A549 (cell line): ENCODE measurements around the gene SYTL2. TPM values are rescaled to one million over a fixed set of nuclear protein-coding genes. Genes with fewer than 3 reads are reported as not detected.
A peak's percentile ranks its signal among the peaks of the same experiment; 100 is the strongest.

Experiments
- ATAC-seq, 2 experiments: fragments of 200-7000 bp in 1 of 2; fragments of >200 bp in 1 of 2; cut with Nextera tagmentation in 1 of 2; cut with Tn5 transposase in 1 of 2; 3 replicates each; pipeline versions ENCODE4 v1.8.0 to v1.9.1; 2018 to 2020; ENCODE audit warnings: mild to moderate bottlenecking in 1 of 2, moderate library complexity in 1 of 2
- CTCF ChIA-PET: fragments of 300-600 bp; sonication (Branson Sonifier 250); formaldehyde crosslinking; extraction: SDS; loops from one replicate; lab custom pipeline; 2021; ENCODE audit warnings: antibody characterized with exemption, inconsistent platforms; lab: Yijun Ruan, JAX
- POLR2A ChIA-PET: fragments of 350-600 bp; formaldehyde crosslinking; extraction: SDS; loops from one replicate; lab custom pipeline; 2021; ENCODE audit warnings: antibody characterized with exemption, inconsistent platforms; lab: Yijun Ruan, JAX
- DNase-seq, 2 experiments: peaks; one replicate each; pipeline versions ENCODE4 v3.0.0 to v3.0.0-alpha.2; 2011 to 2016; ENCODE audit warnings: low read depth in 1 of 2, low spot score in 1 of 2
- FAIRE-seq: peaks from 2 replicates; lab custom pipeline; 2011; peaks lifted over from hg19 to GRCh38; lab: Jason Lieb, UNC
- H3K27ac ChIP-seq, 2 experiments: fragments of >200 bp; sonication (Bioruptor Twin); formaldehyde crosslinking; 3 replicates each; pipeline ENCODE4 v1.5.1; 2016 to 2017
- H3K4me1 ChIP-seq: fragments of >200 bp; sonication (Bioruptor Twin); formaldehyde crosslinking; 3 replicates; pipeline ENCODE4 v1.6.1; 2016
- H3K4me2 ChIP-seq: fragments of >200 bp; sonication (Bioruptor Twin); formaldehyde crosslinking; 3 replicates; pipeline ENCODE4 v1.6.1; 2016
- H3K4me3 ChIP-seq: fragments of >200 bp; sonication (Bioruptor Twin); formaldehyde crosslinking; 3 replicates; pipeline ENCODE4 v1.5.1; 2016
- H3K9me3 ChIP-seq: fragments of >200 bp; sonication (Bioruptor Twin); formaldehyde crosslinking; 3 replicates; pipeline ENCODE4 v1.6.1; 2016
- CBX2 ChIP-seq: fragments of 200-600 bp; sonication (generic); IDR thresholded peaks from 2 replicates; pipeline ENCODE4 v1.6.1; 2016; ENCODE audit warnings: low read depth, mild to moderate bottlenecking, borderline replicate concordance
- CBX8 ChIP-seq: fragments of 200-600 bp; sonication (generic); IDR thresholded peaks from 2 replicates; pipeline ENCODE4 v1.6.1; 2016
- ESRRA ChIP-seq: fragments of 150-350 bp; IDR thresholded peaks from 2 replicates; pipeline ENCODE4 v1.6.1; 2014; ENCODE audit warnings: mild to moderate bottlenecking, low read length, borderline replicate concordance
- FOSB ChIP-seq: fragments of 250-450 bp; sonication (Bioruptor Pico); IDR thresholded peaks from 2 replicates; pipeline ENCODE4 v1.5.0; 2020; ENCODE audit warnings: mild to moderate bottlenecking, moderate library complexity
- FOSL2 ChIP-seq, 2 experiments: fragments of 450-650 bp in 1 of 2; fragments of >200 bp in 1 of 2; sonication (Bioruptor Twin) in 1 of 2; formaldehyde crosslinking; IDR thresholded peaks; 2 replicates each; pipeline versions ENCODE4 v1.5.0 to v1.6.1; 2016 to 2020; ENCODE audit warnings: mild to moderate bottlenecking in 1 of 2, moderate library complexity in 1 of 2
- HOXB13 ChIP-seq: fragments of 250-450 bp; sonication (Bioruptor Pico); IDR thresholded peaks from 2 replicates; pipeline ENCODE4 v1.5.0; 2020; ENCODE audit warnings: low read depth, mild to moderate bottlenecking, moderate library complexity
- HOXB5 ChIP-seq: fragments of 250-450 bp; sonication (Bioruptor Pico); IDR thresholded peaks from 2 replicates; pipeline ENCODE4 v1.5.0; 2020; ENCODE audit warnings: mild to moderate bottlenecking, moderate library complexity
- MAX ChIP-seq: IDR thresholded peaks from 2 replicates; pipeline ENCODE4 v1.6.1; 2012
- MAZ ChIP-seq: fragments of 150-350 bp; IDR thresholded peaks from 2 replicates; pipeline ENCODE4 v1.6.1; 2014; ENCODE audit warnings: antibody characterized with exemption, low read depth, low read length, borderline replicate concordance
- MYC ChIP-seq: IDR thresholded peaks from 2 replicates; pipeline ENCODE4 v1.6.1; 2012; ENCODE audit warnings: mild to moderate bottlenecking, inconsistent platforms, low read length, improper control_type of control experiment, borderline replicate concordance
- NFE2L2 ChIP-seq: fragments of 150-350 bp; conservative IDR thresholded peaks from 2 replicates; pipeline ENCODE4 v1.6.1; 2014; ENCODE audit warnings: low read length
- PHF8 ChIP-seq: fragments of 200-600 bp; sonication (generic); IDR thresholded peaks from 2 replicates; pipeline ENCODE4 v1.6.1; 2016; ENCODE audit warnings: low read depth, mild to moderate bottlenecking, antibody characterized with exemption, moderate library complexity, borderline replicate concordance
- RARB ChIP-seq: fragments of 250-450 bp; sonication (Bioruptor Pico); IDR thresholded peaks from 2 replicates; pipeline ENCODE4 v1.8.0; 2021; ENCODE audit warnings: mild to moderate bottlenecking, moderate library complexity
- RCOR1 ChIP-seq: fragments of 150-350 bp; IDR thresholded peaks from 2 replicates; pipeline ENCODE4 v1.6.1; 2014; ENCODE audit warnings: antibody characterized with exemption, low read length, low read depth
- RFX5 ChIP-seq: fragments of 450-650 bp; IDR thresholded peaks from 2 replicates; pipeline ENCODE4 v1.7.1; 2014; ENCODE audit warnings: antibody characterized with exemption, mild to moderate bottlenecking, moderate library complexity
- TFCP2L1 ChIP-seq: fragments of 250-450 bp; sonication (Bioruptor Pico); IDR thresholded peaks from 2 replicates; pipeline ENCODE4 v1.5.0; 2021; ENCODE audit warnings: mild to moderate bottlenecking
- USF2 ChIP-seq: fragments of 450-650 bp; IDR thresholded peaks from 2 replicates; pipeline ENCODE4 v1.6.1; 2014; ENCODE audit warnings: antibody characterized with exemption
- WGBS: methylation state at CpG from one replicate; pipeline ENCODE4 v1.1.6; 2017; ENCODE audit errors: missing lambda C conversion rate; 5-methylcytosine and 5-hydroxymethylcytosine counted together
- polyA plus RNA-seq, 4 experiments: library from polyadenylated mRNA; depleted of rRNA in 3 of 4; stranded (reverse); fragments of >200 nt; fragmentation: RNase III in 1 of 4; extraction: RNeasy Plus Mini Kit Qiagen cat#74134 plus additional on column Dnase treatment in 1 of 4; gene quantifications; 2 replicates in 3 of 4; 3 replicates in 1 of 4; pipeline ENCODE4 v1.2.3, GENCODE V29; 2011 to 2017
- TF ChIP-seq, protein P1 (sequence below): IDR thresholded peaks from 2 replicates; pipeline ENCODE4 v1.6.1; 2012

SYTL2 gene
- polyA plus RNA-seq, 2 of the 4 experiments (the other 2 are of a cell fraction), result 11.6 to 34.2 TPM

GRCh38 chr11:85718991-85719807 lies 91.7 kb downstream of the SYTL2 start (continued):
- TF ChIP-seq PHF8, result no peak
- TF ChIP-seq ESRRA, result no peak
- TF ChIP-seq MAZ, result no peak
- no peak for TF ChIP-seq HOXB5 (CRISPR knock-in tag)
- TF ChIP-seq RARB (CRISPR knock-in tag), result no peak

DNA sequence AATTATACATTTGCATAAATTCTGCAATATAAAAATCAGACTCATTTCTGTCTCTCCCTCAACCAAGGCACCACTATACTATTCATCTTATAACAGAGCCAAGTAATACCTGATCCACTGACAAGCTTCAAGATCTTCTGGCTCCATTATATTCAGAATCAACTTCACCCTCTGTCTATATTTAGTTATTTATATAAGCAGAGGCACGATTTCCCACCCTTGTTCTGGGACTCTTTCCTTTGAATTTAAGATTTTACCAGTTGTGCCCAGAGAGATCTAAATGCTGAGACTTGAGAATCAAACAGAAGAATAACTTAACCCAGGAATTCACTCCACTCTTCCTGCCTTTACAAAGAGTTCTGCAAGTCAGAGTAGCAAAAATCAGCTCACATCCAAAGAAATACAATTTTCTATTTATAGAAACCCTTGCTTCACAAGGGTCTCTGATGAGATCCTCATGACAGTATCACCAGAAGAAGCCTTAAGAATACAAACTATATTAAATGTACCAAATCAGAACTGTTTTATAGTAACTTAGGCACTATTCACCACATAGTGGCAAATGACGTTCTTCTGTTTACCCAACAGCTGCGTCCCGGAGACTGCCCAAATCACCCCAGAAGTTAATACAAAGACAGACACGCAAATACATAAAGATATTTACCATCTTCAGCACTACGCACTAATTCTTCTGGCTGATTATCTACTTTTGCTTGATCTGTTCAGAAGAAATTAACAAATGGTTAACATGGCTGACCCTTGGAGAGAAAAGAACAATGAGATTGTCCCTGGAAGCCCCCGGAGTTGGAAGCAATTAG lies 92.6 kb downstream of the SYTL2 start:
- CTCF ChIA-PET, result interaction anchor here (1.1 to 3.6 kb wide), 4 partner anchors 18 to 136 kb away, joined by 3 to 10 read pairs (median 4); partner anchors contain the start of gene CCDC83
- Histone ChIP-seq H3K4me1 (peaks cover 57% of the 10 kb centered on the region), H3K4me2 (peak overlapping the region; percentile 84), H3K9me3 (no peaks in the 10 kb centered on the region), H3K27ac (peak overlapping the region; percentile 66 to 77), H3K4me3 (peak overlapping the region; percentile 41)
- POLR2A ChIA-PET, result interaction anchor here (0.8 to 1.4 kb wide), 3 partner anchors 35 to 91 kb away, joined by 3 to 4 read pairs (median 3); no protein-coding TSS in a partner anchor
- peak; percentile 49 for FAIRE-seq
- no peak for DNase-seq
- peak; percentile 10 to 34; a peak in 4 of 6 replicates for ATAC-seq
- TF ChIP-seq USF2 (no peak), MAX (no peak), MAZ (no peak), CBX2 (no peak), HOXB5 (CRISPR knock-in tag) (no peak), HOXB13 (CRISPR knock-in tag) (no peak), FOSB (CRISPR knock-in tag) (no peak), RCOR1 (no peak), TFCP2L1 (no peak), FOSL2 (IDR thresholded peaks at IDR 0.05) (no peak), FOSL2 (CRISPR knock-in tag; IDR thresholded peaks at IDR 0.05) (no peak), NFE2L2 (no peak), CBX8 (no peak), MYC (no peak), PHF8 (no peak), RFX5 (no peak)
- TF ChIP-seq, protein P1, sequence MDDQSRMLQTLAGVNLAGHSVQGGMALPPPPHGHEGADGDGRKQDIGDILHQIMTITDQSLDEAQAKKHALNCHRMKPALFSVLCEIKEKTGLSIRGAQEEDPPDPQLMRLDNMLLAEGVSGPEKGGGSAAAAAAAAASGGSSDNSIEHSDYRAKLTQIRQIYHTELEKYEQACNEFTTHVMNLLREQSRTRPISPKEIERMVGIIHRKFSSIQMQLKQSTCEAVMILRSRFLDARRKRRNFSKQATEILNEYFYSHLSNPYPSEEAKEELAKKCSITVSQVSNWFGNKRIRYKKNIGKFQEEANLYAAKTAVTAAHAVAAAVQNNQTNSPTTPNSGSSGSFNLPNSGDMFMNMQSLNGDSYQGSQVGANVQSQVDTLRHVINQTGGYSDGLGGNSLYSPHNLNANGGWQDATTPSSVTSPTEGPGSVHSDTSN, result no peak
- 2% methylated on average over 7 of the region's 7 CpGs for WGBS

GRCh38 chr11:85717429-85717828 lies 93.5 kb downstream of the SYTL2 start:
- H3K27ac ChIP-seq, result peak overlapping the region in 1 of 2 experiments; percentile 39; a peak in 3 of 6 replicates
- H3K4me2 ChIP-seq, result peak overlapping the region; percentile 84
- no peak overlapping the region for H3K4me3 ChIP-seq
- peaks cover 54% of the 10 kb centered on the region for H3K4me1 ChIP-seq
- FAIRE-seq (no peak), ATAC-seq (no peak)
- CTCF ChIA-PET, result interaction anchor here (1.0 to 3.6 kb wide), 4 partner anchors 12 to 306 kb away, joined by 3 to 10 read pairs (median 4); no protein-coding TSS in a partner anchor
- POLR2A ChIA-PET, result interaction anchor here (1.4 kb wide), 1 partner anchor 92 kb away, joined by 3 read pairs; no protein-coding TSS in a partner anchor
- TF ChIP-seq FOSL2 (IDR thresholded peaks at IDR 0.05) (no peak), FOSL2 (CRISPR knock-in tag; IDR thresholded peaks at IDR 0.05) (no peak), ESRRA (no peak), RCOR1 (no peak), RARB (CRISPR knock-in tag) (no peak)
- TF ChIP-seq, all 56 proteins: peak for 0
- WGBS, result 79% methylated on average over 2 of the region's 2 CpGs
- no peaks in the 10 kb centered on the region for H3K9me3 ChIP-seq
- DNase-seq, result no peak
